NCI-H2196 (cell line): ENCODE data around the gene CHD9.
"Not testable (repeated sequence)": the region's sequence is repeated elsewhere in the genome, so short reads cannot be mapped to it uniquely, and the experiment has no call there.

Experiments
- DNase-seq: peaks from one replicate; lab custom pipeline; 2025; ENCODE audit not compliant: unreplicated experiment; lab: John Stamatoyannopoulos, UW

Gene CHD9

DNA sequence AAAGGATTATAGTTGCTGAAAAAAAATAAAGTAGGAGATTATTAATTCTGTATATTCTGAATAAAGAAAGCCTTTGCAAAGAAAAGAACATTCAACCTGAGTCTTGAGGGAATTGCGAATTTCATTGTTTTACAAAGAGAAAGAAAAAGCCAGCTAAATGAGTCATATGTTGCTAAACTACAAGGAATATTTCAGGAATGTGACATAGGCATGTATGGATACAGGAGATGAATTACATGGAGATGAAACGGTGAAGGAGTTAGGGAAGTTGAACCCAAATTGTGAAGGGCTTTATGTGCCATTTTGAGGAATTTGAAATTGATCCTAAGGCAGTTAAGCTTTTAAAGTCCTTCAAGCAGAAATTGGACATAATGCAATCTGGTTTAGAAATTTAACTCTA is 202.2 kb downstream of the CHD9 start:
- DNase-seq, result no peak

DNA sequence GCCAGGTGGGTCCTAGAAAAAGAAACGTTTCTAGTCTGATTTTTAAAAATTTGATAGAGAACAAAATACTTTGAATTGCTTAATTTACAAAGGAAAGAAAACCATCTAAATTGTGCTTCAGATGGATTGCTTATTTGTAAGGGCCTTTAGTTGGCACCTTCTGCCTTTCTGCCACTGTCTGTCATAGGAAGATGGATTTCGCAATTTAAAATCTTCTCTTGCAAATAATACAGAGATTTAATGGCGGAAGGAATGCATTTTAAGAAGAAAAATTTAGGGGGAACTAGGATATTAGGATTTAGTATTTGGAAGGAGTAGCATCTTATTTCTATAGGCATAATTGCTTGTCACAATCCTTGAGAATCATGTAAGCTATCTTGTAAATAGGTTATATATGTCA is 204.0 kb downstream of the CHD9 start:
- no peak for DNase-seq

DNA sequence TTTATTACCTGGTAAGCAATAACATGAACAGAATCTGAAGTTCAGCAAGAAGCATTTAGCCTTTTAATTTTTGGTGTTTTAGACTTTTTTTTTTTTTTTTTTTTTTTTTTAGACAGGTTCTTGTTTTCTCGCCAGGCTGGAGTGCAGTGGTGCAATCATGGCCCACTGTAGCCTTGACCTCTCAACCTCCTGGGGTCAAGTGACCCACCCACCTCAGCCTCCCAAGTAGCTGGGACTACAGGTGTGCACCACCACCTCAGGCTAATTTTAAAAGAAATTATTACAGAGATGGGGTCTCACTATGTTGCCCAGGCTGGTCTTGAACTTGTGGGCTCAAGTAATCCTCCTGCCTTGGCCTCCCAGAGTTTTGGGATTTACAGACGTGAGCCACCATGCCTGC is 206.5 kb downstream of the CHD9 start:
- DNase-seq, result no peak

DNA sequence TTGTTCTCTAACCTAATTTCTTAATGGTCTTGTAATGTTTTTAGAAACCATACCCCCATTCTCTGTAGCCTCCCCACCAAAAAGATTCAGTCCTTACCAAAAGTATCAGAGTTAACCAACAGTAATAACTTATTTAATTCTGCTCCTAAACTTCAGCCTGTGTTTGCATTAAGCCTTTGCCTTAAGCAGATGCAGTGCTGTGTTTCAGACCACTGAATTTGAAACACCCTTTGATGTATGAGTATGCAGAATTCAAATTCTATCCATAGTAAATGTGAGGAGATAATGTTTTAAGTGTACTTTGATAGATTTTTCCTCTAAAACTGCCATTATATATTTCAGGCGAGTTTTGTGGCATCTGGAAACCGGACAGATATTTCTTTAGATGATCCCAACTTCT is 207.9 kb downstream of the CHD9 start:
- DNase-seq, result no peak

DNA sequence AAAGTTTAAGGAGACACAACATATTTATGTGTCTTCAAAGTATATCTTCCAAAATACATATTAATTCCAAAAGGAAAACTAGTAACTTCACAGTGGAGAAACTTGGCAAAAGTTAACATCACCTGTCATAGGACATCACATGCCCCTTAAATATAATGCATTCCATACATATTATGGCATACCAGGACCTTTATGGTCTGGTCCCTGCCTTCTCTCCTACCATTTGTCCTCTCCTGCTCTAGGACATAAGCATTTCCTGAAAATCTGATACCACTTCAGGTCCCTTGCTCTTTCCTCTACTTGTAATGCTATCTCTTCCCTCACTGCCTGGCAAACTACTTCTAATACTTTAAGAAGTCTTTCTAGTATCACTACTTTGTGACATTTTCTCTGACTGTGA is 211.4 kb downstream of the CHD9 start:
- DNase-seq, result no peak

DNA sequence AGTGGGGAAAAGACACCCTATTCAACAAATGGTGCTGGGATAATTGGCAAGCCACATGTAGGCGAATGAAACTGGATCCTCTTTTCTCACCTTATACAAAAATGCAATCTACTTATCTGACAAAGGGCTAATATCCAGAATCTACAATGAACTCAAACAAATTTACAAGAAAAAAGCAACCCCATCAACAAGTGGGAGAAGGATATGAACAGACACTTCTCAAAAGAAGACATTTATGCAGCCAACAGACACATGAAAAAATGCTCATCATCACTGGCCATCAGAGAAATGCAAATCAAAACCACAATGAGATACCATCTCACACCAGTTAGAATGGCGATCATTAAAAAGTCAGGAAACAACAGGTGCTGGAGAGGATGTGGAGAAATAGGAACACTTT is 223.7 kb downstream of the CHD9 start:
- not testable (repeated sequence) for DNase-seq

DNA sequence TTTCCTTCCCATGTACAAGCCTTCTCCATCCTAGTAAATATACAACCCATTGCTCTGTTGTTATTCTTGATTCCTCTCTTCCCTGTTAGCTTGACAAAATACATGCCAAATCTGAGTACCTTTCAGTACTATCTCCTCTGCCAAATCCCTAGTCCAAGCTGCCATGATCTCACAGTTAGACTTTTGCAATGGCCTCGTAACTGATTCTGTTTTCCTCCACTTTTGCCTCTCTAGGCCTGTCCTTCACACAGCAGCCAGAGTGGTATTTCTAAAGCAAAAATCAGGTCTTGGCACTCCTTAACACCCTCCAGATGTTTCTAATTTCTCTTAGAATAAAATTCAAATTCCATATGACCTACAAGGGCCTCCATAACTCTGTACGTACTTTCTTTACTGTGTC is 226.5 kb downstream of the CHD9 start:
- DNase-seq, result no peak

DNA sequence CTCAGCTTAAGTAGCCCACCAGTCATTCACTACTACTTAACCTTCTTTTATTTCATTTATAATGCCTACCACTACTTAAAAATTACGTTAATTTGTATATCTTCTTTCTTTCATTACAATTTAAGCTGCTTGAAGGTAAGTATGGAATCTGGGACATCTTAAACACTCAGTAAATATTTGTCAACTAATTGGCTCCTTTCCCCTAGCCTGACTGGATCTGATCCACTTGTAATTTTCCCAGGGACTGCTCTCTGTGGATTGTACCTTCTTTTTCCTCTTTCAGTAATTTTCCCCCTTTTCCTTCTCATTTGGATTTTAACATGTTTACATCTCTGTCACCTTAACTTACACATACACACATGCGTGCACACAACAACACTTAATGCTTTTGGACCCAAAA is 227.1 kb downstream of the CHD9 start:
- no peak for DNase-seq

DNA sequence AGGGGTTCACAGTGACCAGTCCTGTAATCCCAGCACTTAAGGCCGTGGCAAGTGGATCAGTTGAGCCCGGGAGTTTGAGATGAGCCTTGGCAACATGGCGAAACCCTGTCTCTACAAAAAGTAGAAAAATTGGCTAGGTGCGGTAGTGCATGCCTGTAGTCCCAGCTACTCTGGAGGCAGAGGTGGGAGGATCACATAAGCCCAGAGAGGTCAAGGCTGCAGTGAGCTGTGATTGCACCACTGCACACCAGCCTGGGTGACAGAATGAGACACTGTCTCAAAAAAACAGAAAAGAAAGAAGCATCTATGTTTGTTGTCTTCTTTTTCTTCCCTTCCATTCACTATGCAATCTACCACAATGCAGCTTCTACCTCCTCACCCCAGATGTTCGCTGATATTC is 227.5 kb downstream of the CHD9 start:
- no peak for DNase-seq

DNA sequence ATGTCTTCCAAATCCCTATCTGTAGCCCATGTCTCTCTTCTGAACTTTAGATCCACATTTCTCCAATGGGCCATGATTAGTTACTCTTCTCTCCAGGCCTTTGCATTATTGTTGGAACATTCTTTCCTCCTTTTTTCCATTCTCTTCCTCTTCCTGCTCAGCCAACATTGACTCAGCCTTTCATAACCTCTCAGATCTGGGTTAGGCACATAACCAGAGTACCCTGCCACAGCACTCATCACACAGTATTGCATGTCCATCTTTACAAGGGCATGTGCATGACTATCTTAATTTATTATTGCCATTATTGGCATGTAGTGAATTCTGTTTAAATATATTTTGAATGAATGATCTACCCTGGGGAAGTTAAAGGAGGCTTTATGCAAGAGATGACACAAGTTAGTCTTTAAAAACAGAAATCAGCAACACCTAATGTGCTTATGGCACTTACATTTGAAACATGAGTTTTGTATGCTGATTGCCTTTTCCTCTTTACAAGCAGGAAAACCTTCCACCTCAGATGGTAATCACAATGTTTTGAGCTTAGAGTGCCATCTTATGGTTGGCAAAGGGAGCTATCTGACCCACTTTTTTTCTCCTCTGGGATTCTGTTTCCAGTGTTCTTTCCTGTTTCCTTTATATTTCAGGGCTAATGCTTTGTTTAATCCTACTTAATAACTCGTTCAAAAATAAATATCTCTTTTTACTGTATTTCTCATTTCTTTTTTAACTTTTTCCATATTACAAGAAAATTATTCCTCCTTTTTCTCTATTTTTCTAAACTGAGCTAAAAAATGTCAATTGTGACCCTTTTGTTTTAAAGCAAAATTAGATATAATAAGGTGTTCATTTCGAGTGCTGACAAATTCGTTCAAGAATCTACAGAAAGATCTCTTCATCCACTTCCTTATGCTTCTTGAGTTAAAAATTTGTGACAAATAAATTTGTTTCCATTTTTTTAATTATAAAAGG is 228.5 kb downstream of the CHD9 start:
- DNase-seq, result peak; percentile 53

DNA sequence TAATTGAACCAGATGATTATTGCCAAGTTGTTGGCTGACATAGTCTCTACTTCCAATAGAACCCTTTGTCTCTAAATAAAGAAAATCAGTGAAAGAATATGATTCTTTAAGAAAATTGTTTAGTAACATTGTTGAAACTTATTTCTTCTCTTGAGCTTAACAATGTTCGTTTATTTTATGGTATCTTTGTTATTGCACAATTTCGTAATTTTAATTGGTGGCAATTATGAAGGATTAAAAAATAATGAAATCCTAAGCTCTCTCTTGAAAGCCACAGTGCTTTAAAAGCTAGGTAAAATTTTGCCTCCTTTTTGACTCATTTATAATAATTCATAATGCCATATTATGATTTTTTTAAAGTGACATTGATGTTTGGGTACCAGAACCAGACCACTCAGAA is 230.4 kb downstream of the CHD9 start:
- DNase-seq, result no peak

DNA sequence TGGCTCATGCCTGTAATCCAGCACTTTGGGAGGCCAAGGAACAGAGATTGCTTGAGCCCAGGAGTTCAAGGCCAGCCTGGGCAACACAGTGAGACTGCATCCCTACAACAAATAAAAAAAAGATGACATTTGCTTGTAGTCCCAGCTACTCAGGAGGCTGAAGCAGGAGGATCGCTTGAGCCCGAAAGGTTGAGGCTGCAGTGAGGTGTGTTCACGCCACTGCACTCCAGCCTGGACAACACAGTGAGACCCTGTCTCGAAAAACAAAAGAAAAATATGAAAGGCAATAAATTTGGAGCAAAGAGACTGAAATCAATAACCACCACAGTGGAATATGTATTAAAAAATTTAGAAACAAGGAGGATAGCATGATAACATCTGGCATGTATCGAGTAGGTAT is 235.7 kb downstream of the CHD9 start:
- no peak for DNase-seq

DNA sequence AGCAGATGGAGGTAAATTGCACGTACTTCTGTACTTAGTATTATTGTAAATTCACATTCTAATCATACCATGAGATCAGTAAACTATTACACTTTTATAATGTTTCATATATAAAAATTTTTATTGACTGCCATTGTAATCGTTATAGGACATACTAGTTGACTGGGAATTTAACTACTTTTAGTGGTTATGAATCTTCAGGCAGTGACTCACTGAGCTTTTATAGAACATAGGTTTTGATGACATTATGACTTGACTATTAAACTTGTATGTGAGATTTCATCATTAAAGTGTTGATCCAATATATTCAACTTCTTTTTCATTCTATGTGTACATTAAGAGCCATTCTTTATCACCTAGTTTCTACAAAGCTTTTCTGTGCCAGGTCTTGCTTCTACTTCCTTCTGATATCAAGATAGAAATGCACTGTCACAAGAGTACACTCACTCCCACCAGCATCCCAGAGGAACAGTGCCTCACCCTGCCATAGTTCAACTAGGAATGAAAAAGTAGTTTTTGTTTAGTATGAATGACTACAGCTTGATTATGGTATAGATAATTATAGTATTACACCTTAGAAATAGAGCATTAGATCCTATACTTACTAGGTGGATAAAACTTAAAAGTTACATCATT is 237.1 kb downstream of the CHD9 start:
- no peak for DNase-seq

DNA sequence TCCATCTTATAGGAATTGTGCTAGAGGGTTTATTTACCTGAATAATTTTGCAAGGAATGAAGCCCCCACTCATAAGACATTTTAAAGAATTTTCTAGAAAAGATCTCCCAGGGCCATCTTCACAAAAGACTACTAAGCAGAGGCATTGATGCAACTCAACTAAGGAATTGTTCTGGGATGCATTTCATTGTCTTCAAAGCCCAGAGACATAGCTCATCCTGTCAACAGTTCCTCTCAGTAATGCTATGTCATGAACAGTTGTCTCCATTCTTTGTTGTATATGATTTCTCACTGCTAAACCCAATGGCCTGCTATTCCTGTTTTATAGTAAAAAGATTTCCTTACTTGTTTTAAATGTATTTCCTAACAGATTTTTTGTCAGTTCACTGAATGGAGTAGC is 242.7 kb downstream of the CHD9 start:
- no peak for DNase-seq

DNA sequence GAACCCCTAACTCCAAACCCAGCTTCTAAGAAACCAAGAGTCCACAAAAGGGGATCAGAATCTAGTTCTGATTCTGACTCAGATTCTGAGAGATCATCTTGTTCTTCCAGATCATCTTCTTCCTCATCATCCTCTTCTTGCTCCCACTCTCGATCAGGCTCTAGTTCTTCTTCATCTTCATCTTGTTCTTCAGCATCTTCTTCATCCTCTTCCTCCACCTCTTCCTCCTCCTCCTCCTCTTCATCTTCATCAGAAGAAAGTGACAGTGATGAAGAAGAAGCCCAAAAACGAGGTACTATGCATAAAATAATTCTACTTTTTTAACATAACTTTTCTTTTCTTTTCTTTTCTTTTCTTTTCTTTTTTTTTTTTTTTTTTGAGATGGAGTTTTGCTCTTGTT is 249.5 kb downstream of the CHD9 start:
- no peak for DNase-seq

DNA sequence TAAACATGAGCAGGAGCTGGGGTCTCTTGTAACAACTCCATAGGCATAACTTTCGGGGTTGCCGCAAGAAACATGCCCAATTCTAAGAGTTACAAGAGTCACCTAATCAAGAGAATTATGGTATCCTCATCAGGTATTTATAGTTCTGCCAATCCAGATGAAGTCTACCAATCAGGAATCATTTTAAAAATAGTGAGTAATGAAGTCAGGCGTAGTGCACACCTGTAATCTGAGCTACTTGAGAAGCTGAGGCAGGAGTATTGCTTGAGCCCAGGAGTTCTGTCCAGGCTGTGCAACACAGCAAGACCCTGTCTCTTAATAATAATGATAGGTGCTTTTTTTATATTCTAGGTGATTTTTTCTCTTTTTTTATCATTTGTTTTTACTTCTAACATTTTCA is 251.0 kb downstream of the CHD9 start:
- DNase-seq, result no peak

DNA sequence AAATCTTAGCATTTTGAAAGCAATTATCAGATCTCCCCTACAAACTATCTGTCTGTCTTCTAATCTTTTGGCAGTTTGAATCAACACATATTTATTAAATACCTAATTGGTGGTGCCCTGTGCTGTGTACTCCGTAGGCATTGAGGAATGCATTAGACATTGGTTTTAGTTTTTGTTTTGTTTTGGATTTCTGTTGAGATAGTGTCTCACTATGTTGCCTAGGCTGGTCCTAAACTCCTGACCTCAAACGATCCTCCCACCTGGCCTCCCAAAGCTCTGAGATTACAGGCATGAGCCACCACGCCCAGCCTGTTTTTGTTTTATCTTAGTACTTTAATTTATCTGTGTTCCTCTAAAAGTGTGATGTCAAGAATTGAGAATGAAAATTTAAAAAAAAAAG is 254.7 kb downstream of the CHD9 start:
- DNase-seq, result no peak

DNA sequence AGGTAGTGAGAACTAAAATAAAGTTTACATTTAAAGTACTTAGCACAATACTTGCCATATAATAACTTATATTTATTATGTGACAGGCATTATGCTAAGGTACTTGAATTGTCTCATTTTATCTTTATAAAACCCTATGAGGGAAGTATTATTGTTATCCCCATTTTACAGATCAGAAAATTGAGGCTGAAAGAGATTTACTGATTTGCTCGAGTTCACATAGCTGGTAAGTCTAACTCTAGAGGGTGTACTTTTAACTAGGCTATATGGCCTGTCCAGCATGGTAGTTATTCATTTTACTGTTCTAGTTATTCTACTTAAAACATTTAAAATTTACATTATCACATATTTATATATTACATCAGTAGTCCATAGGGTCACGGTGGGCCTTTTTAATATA is 266.2 kb downstream of the CHD9 start:
- DNase-seq, result no peak

DNA sequence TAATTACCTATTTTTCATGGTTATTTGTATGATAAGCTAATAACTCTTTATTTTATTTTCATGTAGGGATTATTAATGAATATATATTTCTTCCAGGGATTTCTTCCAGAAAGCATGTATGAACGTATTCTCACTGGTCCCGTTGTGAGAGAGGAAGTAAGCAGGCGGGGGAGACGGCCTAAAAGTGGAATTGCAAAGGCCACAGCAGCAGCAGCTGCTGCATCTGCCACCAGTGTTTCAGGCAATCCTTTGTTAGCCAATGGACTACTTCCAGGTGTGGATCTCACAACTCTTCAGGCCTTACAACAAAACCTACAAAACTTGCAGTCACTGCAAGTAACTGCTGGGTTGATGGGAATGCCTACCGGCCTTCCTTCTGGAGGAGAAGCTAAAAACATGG is 269.1 kb downstream of the CHD9 start:
- no peak for DNase-seq

DNA sequence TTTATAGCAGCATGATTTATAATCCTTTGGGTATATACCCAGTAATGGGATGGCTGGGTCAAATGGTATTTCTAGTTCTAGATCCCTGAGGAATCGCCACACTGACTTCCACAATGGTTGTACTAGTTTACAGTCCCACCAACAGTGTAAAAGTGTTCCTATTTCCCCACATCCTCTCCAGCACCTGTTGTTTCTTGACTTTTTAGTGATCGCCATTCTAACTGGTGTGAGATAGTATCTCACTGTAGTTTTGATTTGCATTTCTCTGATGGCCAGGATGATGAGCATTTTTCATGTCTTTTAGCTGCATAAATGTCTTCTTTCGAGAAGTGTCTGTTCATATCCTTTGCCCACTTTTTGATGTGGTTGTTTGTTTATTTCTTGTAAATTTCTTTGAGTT is 276.2 kb downstream of the CHD9 start:
- not testable (repeated sequence) for DNase-seq

DNA sequence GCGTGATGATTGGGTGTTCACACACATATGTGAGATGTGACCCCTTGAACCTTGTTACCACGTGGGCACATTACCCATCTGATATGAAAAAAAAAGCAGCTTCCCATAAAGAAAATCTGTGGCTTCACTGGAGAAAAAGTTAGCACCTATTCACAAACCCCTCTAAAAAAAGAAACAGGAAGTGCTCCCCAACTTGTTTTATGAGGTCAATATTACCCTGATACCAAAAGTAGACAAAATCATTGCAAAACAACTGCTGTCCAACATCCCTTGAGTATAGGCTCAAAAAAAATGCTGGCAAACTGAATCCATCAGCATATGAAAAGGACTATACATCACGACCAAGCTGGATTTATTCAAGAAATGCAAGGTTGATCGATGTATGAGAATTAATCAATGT is 279.8 kb downstream of the CHD9 start:
- DNase-seq, result no peak

DNA sequence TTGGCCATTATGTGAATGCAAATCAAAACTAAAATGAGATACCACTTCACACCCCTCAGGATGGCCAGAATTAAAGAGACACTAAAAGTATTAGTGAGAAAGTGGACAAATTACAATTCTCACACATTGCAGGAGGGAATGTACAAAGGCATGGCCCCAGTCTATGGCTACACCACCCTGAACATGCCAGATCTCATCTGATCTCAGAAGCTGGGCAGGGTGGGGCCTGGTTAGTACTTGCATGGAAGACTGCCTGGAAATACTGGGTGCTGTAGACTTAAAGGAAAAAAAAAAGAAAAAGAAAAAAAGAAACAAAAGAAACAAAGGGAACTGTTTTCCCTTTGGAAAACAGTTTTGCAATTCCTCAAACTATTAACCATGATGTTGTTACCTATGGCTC is 282.5 kb downstream of the CHD9 start:
- no peak for DNase-seq

DNA sequence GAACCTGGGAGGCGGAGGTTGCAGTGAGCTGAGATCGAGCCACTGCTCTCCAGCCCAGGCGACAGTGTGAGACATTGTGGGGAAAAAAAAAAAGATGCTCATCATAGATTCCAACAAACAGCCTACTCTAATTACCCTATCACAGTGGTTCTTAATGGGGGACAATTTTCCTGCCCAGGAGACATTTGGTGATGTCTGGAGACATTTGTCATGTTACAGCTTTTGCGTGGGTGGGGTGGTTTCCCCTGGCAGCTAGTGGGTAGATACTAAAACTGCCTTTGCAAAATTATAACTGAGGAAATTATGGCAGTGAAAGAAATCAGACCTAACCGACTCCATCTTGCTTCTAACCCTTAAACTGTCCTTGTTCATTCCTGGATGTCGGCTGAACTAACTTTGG is 287.0 kb downstream of the CHD9 start:
- DNase-seq, result no peak
